GM18511 (cell line): ENCODE measurements around the gene ZNF606.

Experiments
- ATAC-seq: cut with Tn5 transposase; IDR thresholded peaks from one replicate; pipeline ENCODE4 v1.9.1; 2021; ENCODE audit warnings: mild to moderate bottlenecking, moderate library complexity; ENCODE audit not compliant: unreplicated experiment

Gene ZNF606

DNA sequence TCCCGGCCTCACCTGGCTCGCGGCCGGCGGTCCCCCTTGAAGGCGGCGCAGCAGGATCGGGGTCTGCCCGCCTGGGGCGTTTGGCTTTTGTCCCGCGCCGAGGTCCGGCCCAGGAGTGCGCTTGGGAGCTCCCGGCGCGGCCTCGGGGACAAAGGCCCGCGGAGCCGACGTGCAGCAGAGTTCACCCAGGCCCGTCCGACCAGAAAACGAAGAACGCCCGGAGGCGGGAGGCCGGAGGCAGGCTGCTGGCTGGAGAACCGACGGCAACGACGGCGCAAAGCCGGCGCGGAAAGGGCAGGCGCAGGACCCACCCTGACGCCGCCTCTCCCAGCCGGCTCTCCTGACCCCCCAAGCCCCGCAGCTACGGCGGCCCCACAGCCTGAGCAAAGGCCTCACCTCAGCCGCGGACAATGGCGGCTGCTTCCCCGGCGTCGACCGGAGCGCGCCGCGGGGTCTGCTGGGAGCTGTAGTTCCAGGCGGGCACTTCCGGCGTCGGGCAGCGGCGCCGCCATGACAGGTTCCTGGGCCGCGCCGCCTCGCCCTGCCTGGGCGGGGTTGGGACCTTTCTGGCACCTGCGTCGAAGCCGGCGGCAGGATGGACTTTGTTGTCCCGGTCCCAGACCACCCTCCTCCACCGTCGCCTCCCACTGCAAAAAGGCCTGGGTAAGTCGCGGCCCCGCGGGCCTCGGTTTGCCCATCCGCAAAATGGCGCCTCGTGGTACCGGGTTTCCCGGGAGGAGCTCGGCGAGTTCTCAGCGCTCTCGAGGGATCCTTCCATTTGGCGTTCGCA, at the start of gene ZNF606:
ZNF606 (minus strand) TSS at position 437 of the 790 bp plus-strand sequence. CDS start 1,501 bp downstream, outside the sequence.
- peak; percentile 98 for ATAC-seq

DNA sequence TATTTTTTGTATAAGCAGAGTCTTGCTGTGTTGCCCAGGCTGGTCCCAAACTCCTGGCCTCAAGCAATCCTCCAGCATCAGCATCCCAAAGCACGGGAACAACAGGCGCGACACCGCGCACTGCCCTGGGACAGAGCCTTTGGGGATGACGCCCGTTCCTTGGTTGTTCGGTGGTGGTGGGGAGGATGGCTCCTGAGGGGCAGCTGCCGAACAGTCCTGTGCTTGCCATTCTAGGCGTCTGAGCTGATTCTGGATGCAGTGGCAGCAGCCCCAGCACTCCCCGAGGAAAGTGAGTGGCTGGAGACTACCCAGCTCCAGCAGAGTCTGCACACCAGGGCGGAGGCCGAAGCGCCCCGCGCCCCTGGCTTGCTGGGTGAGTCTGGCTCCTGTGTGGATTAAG, 49.6 kb upstream of the ZNF606 start:
- no peak for ATAC-seq

DNA sequence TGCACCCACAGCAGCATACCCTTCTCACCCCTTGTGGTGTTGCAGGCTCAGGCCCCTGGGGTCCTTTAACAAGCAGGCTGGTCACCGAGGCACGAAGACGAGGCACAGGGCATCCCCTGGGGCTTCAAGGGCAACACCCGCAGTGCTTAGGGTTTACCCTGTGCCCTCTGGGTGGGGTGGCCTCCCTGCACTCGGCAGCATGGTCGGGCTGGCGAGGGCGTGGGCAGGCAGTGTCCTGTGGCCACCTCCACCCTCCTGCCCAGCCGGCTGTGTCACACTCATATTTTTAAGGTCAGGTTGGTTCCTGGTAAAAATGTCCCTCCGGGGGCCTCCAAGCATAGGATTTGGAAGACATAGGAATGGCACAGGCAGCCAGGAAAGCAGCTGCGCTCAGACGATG, 45.1 kb upstream of the ZNF606 start:
- no peak for ATAC-seq

DNA sequence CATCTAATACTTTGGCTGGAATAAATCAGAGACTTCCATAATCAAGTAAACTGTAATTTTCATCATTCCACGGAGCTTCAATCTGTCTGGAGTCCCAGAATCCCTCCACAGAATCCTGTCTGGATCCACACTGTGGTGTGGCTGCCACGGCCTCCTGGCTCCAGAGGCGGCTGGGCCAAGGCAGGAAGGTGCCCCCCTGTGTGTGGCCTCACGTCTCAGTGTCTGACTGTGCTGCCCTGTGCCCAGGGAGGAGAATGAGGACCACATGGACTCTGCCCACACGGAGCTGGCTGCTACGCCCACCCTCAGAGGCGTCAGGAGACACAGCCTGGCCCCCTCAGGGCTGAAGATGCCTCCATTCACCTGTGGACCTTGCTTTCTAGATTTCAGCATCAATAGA, 44.2 kb upstream of the ZNF606 start:
- no peak for ATAC-seq

DNA sequence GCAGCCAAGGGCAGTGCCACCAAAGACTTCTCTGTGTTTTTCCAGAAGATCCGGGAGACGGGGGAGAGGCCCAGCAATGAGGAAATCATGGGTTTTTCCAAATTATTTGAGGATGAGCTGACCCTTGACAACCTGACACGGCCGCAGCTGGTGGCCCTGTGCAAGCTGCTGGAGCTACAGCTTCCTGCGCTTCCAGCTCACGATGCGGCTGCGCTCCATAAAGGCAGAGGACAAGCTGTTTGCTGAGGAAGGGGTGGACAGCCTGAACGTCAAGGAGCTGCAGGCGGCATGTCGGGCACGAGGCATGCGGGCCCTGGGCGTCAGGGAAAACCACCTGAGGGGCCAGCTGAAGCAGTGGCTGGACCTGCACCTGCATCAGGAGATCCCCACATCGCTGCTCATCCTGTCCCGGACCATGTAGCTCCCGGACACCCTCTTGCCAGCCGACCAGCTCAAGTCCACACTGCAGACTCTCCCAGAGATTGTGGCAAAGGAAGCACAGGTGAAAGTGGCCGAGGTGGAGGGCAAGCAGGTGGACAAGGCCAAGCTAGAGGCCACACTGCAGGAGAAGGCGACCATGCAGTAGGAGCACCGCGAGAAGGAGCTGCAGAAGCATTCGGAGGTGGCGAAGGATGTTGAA, 42.9 kb upstream of the ZNF606 start:
- ATAC-seq: no peak

DNA sequence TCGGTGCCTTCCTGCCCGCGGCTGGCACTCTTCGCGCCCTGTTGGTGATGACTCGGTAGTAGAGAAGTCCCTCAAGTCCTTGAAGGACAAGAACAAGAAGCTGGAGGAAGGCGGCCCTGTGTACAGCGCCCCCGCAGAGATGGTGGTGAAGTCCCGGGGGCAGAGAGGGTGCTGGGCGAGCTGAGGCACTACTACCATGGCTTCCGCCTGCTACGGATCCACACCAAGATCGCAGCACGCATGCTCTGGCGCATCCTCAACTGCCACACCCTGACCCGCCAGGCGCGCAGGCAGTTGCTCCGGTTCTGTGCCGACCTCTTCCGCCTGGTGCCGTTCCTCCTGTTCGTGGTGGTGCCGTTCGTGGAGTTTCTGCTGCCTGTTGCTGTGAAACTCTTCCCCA, 42.3 kb upstream of the ZNF606 start:
- ATAC-seq: no peak

DNA sequence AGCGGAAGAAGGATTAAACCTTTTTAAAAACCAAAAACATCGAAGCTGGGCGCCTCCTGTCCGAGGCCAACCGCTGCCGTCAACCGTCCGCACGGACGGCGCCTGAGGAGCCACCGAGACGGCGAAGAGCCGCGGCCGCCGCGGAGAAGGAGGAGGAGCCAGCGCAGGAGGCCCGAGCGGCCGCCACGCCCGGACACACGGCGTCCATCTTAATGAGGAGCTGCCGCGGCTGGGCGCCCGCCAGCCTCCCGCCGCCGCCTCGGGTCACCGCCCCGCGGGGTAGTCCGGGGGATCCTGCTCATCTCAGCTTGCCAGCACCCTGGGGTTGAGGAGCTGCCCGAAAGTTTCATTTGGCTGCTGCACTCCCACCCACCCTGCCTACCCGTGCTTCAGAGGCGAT, 41.8 kb upstream of the ZNF606 start:
- no peak for ATAC-seq

DNA sequence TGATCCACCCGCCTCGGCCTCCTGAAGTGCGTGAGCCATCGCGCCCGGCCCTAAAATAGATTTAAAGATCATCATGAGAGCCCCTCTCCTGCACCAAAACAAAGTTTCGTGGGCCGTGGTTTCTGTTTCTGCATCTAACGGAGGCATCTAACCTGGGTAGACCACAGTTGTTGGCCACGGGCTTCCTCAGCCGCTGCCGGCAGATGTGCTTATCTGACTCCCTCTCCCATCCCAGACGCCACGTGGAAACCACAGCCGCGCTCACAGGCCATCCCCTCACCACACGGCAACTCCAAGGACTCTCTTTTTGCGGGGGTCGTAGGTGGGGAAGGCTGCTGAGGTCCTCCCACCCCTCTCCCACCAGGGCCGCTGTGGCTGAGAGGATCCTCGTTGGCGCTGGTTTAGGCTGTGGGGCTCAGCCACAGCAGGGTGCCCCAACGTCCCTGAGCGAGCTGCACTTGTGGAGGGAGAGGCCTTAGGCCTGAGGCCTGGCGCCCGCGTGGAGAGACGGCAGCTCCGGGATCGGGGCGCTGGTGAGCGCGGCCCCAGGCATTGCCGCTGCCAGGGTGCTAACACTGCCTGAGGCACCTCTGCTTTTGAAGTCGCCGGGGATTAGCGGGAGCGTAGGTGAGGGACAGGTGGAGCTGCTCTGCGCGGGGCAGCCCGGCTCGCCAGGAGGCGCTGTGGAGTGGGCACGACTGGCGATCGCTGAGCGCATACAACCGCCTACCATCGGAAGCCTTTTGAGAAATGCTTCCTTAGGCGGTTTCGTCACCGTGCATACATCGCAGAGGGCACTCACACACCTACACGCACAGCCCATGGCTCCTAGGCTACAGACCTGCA, 40.1 kb upstream of the ZNF606 start:
- ATAC-seq: no peak

DNA sequence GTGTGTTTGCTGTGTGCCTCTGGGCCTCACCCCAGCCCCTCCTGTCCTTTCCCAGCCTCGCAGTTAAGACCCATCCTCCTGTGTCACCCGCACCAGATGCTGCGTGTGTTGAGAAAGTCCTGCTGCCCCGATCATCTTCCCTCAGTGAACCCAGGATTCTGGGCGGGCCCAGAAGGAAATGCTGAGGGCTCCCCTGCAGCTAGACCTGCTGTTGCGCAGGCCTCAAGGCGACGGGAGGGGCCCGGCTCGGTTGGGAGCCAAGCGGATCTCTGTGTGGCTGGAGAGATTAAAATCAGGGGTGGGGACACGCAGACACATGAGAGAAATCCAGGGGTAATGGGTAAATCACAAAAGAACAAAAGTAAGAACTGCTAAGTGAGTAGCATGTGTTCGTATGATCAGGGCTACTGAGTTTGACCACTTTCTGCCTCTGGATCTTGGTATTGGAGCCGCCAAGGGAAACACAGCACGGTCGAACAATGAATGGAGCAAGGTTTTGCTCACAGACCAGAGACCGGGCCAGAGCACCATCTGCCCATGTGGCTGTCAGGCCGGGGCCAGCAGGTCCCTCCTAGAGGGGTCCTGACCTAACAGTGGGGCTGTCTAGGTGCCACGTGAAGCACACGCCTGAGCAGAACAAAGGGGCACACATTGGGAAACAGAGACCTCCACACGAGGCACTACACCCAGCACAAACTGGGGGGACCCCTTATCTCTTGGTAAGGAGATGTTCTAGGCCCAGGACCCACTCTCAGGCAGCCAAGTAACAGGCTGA, 38.3 kb upstream of the ZNF606 start:
- no peak for ATAC-seq

DNA sequence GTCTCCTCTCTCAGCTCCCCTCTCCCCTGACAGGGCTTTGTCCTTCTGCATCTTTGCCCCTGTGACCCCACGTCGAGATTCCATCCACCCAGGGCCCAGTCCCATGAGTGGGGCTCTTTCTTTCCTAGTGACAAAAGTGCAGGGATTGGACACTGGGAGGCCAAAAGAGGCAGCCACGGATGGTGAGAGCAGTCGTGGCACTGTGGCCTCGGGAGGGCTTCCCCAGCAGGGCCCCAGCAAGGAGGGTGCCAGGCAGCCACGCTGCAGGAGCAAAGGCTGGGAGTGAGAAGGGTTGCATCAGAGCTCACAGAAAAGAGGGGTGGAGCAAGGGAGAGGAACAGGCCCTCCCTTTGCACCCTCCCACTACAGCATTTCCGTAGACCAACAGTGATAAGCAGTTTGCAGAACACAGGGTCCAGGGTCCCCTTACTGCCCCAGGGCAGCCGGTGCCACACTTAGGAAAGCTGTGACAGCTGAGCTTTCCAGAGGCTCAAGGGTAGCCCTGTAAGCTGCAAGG, 36.1 kb upstream of the ZNF606 start:
- no peak for ATAC-seq

DNA sequence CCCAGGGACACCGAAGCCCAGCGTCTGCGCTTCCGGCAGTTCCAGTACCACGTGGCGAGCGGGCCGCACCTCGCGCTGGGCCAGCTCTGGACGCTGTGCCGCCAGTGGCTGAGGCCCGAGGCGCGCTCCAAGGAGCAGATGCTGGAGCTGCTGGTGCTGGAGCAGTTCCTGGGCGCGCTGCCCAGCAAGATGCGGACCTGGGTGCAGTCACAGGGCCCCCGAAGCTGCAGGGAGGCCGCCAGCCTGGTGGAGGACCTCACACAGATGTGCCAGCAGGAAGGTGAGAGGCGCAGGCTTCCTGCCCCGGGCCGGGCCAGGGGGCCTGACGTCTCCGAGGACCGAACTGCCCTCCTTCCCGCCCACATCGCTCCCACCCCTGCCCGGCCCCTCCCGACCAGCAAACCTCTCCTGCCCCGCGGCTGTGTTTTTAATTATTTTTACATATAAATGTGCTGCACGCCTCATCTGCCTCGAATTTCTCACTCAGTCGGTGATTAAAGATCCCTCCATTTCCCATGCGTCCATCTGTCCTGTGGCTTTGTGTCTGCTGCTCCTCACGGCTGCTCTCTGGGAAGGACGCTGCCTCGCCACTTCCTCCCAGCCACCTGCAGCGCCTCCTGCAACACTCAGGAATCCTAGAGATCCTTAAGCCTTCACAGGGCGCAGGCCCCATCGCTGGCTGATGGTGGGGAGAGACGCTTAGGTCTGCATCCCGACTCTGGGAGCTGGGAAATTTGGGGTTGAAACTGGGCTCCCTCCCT, 35.5 kb upstream of the ZNF606 start:
- no peak for ATAC-seq

DNA sequence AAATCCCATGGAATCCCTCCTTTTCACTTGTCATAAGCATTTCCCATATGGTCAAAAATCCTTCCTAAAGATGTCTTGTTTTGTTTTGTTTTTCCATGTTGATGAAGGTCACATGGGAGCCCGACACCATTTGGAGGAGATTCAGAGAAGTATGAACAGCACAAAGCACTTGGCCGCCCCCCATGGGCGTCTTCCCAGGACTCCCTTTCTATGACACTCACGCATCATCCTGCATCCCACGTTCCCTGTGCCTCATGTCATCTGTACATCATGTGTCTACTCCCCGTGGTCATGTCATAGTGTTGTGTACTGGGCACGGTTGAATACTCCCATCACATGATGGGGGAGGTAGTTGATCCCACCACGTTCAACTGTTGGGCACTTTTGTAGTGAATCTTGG, 33.2 kb upstream of the ZNF606 start:
- no peak for ATAC-seq

DNA sequence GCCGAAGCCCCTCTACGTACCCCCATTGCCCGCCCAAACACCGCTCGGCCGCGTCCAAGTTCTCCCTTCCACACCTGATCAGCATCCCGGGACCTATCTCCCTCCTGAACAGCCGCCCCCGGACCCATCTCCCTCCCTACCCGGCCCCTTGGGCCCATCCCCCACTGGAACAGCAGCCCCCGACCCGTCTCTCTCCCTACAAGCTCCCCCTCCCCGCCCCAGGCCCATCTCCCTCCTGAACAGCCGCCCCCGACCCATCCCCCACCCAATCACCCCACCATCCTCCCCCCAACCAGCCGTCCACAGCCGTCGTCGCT, 31.8 kb upstream of the ZNF606 start:
- ATAC-seq: no peak

DNA sequence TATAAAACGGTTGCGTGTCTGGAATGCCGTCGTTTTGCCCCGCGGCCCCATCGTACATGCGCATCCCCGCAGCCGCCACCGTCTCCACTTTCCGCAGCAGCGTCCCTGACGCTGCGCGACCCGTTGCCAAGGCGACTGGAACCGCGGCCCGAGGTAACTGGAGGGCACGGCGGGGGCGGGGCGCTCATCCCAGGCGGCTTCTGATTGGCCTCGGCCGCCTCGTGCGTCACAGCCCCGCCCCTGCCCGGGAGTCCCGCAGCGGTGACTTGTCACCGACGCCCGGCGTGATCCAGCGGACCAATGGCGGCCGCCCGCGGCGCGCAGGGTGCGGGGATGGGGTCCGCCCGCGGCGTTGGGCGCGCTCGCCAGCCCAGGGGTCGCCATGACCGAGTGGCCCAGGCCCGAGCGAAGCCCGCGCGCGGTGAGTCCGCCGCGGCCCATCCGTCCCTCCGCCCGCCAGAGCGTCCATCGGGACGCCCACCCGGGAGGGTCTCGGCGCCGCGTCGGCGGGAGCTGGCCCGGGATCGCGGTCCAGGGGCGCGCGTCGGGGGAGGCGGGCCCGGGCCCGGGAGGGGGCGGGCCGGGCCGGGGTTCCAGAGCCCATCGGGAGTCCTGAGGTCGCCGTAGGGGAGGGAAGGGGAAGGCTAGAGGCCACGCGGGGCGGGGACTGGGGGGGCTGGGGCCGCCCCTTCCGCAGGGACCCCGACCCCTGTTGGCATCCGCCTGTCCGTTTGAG, 31.3 kb upstream of the ZNF606 start, which contains the start of gene ZSCAN1:
ZSCAN1 (plus strand) TSS at position 285 of the 736 bp plus-strand sequence. CDS start 3,812 bp downstream, outside the sequence.
- ATAC-seq: no peak

DNA sequence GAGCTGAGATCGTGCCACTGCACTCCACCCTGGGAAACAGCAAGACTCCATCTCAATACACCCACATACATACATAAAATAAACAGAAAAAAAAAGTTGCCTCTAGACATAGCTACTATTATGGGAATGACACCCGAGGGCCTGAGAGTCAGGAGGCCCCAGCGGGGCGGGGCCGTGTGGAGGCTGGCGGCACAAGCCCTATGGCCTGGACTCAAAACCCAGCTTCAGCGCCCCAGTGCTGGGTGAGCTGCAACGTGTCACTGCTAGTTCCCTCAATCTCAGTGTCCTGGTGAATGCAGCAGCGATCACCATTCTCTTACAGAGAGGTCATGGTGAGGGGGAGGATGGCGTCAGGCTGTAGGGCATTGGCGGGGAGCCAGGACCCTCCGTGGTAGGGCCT, 22.0 kb upstream of the ZNF606 start:
- no peak for ATAC-seq

DNA sequence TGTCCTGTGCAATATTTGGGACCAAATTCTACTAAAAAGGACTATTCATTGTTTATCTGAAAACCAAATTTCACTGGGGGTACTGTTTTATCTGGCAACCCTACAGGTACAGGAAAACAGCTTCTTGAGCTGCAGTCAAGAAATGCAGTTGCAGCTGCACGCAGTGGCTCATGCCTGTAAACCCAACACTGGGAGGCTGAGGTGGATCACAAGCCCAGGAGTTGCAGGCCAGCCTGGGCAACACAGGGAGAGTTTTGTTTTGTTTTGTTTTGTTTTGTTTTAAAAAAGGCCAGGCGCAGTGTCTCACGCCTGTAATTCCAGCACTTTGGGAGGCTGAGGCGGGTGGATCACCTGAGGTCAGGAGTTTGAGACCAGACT, 19.7 kb upstream of the ZNF606 start:
- no peak for ATAC-seq

DNA sequence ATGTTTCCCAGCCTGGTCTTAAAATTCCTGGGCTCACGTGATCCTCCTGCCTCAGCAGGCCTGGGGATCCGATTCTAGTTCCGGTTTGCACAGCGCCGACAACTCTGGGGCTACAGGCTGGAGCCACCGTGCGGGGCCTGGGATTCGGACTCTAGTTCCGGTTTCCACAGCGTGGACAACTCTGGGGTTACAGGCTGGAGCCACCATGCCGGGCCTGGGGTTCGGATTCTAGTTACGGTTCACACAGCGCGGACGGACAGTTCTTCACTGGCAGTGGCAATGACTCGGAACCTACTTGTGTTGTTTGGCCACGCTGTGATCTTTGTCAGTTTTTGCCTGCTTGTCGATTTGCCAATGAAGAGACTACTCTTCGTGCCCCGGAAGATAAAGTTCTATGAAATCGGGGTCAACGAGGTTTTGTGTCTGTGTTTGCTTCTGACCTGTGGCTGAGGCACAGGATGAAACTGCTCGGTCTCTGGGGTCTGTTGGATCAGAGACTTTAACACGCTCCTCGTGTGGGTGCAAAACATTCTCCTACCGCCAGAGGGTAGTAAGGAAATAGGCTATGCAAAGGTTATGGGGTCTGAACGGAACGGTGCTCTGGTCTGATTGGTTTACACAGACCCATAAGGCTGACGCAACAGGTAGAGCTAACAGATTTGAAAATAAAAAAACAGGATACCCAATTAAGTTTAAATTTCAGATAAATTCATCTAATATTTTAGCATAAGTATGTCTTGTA, 19.1 kb upstream of the ZNF606 start:
- no peak for ATAC-seq

DNA sequence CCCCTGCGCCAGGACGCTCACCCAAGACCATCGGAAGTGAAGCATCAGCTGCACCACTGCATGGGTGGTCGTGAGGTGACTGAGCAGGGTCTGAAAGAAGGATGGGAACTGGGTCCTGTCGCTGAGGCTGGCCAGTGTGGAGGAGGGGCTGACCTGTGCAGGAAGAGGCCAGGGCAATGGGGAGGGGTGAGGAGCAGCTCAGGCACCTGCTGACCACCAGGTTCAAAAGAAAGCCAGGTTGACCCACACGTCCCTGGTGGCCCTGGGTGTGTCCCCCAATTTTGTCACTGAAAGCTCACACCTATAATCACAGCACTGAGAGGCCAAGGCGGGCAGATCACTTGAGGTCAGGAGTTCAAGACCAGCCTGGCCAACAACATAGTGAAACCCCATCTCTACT, 17.5 kb upstream of the ZNF606 start:
- no peak for ATAC-seq

DNA sequence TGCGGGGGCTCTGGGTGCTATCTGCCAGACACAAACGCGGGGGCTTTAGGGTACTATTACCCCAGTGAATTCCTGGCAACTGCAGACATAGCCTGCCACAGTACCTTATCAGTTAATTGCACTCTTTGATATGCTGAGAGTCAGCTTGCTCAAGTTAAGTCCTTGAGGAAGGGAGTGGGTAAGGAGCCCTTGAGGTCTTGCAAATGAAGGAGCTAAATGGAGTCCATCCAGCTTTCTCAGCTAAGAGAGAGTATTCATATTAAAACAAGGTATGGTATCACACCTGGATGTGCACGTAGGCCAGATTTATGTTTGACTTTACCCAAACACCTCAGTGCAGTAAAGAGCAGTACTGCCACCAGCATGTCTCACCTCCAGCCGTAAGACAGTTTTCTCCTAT, 11.5 kb upstream of the ZNF606 start:
- ATAC-seq: no peak
